T1000 (cell line): ENCODE data around the gene NOVA2.
"Not testable (repeated sequence)": the region's sequence is repeated elsewhere in the genome, so short reads cannot be mapped to it uniquely, and the experiment has no call there.

Source experiments
- DNase-seq: peaks from one replicate; lab custom pipeline; 2025; ENCODE audit warnings: mixed read lengths; lab: John Stamatoyannopoulos, UW

The NOVA2 gene

DNA sequence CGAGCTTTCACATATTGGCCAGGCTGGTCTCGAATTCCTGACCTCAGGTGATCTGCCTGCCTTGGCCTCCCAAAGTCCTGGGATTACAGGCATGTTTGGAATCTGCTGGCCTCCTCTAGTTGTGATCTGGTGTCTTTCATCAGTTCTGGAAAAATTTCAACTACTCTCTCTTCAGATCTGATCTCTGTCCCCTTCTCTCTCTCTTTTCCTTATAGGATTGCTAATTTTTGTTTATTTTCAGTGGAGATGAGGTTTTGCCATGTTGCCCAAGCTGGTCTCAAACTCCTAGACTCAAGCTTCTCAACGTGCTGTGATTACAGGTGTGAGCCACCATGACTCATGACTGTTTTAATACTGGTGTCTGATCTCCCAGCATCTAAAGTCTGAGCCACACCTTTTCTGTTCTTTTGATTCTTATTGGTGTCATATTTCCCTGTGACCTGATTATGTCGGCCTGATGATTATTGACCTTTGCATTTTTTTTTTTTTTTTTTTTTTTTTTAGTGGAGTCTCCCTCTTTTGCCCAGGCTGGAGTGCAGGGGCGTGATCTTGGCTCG lies 48.7 kb downstream of the NOVA2 start:
- no peak for DNase-seq

DNA sequence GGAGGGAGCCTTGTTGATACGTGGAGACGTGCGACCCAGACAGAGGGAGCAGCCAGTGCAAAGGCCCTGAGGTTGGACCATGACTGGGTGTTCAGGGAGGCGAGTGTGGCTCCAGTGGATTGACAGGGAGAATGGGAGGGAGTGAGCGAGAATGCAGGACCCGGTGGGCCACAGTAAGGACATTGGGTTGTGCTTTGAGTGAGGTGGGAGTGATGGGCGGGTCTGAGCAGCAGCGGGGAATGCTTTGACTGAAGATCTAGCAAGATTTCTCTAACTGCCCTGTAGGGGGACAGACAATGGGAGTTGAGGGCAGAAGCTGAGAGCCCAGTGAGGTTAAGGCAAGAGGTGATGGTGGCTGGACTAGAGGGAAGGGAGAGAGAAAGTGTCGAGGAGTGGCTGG lies 51.4 kb downstream of the NOVA2 start:
- DNase-seq: no peak

DNA sequence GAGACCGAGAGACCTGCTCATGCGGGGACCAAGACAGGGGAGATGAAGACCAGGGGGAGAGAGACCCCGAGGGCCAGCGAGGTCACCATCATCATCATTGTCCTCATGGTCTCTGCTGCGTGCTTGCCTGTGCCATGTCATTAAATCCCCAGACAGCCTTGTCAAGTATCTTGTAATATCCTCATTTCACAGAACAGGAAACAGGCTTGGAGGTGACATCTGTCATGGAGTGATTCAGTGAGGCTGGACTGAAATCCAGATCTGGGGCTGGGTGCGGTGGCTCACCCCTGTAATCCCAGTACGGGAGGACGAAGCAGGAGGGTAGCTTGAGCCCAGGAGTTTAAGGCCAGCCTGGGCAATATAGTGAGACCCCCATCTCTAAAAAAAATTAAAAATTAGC lies 53.2 kb downstream of the NOVA2 start:
- DNase-seq: no peak

DNA sequence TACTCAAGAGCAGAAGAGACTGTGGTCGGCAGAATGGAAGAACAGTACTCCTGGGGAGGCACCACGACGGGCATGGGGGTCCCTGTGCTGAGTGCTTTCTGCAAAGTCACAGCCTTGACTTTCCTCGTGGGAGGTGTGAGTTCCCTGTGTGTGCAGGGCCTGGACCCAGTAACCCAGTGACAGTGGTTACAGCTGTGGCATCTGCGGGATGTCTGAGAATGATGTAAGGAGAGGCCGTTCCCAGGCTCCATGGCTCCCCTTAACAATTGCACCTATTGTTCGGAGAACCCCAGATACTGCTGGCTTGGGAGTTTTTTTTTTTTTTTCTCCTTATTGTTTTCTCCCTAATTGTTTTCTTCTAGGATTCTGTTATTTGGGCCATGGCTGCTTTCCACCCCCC lies 54.0 kb downstream of the NOVA2 start:
- DNase-seq: no peak

DNA sequence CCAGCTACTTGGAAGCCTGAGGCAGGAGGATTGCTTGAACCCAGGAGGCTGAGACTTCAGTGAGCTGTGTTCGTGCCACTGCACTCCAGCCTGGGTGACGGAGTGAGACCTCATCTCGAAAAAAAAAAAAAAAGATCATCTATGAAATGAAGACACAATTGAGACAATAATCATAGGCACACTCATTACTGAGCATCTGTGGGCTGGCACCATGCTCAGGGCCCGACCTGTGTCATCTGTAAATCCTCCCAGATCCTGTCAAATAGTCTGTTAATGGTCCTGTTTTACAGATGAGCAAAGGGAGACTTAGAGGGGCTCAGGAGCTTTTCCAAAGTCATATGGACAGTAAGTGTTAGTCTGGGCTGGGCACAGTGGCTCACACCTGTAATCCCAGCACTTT lies 54.9 kb downstream of the NOVA2 start:
- DNase-seq: no peak

DNA sequence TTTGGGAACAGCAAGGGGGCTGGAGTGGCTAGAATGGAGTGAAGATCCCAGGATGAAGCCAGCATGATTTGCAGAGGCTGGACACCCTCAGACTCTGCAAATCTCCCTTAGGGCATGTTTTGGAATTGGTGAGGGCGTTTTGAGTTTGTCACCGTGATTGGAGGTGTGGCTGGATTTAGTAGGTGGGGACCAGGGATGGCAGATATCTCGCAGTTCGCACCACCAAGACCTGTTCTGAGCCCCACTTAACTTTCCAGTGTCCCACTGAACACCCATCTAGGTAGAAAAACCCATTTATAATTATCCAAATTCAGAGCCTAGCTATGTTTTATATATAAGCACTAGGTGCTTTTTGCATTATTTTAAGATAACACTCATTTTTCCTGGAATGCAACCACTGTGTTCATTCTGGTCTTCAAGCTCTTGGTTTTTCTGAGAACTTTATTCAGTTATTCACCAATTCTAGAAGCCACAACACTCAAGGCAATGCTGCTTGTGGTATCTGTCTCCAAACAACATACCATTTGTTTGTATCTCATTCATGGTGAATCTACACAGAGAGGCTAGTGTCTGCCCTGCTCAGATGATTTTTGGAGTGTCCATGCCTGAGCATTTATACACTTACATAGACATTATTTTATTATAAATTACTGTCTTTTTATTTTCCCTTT lies 56.1 kb downstream of the NOVA2 start:
- DNase-seq: no peak

DNA sequence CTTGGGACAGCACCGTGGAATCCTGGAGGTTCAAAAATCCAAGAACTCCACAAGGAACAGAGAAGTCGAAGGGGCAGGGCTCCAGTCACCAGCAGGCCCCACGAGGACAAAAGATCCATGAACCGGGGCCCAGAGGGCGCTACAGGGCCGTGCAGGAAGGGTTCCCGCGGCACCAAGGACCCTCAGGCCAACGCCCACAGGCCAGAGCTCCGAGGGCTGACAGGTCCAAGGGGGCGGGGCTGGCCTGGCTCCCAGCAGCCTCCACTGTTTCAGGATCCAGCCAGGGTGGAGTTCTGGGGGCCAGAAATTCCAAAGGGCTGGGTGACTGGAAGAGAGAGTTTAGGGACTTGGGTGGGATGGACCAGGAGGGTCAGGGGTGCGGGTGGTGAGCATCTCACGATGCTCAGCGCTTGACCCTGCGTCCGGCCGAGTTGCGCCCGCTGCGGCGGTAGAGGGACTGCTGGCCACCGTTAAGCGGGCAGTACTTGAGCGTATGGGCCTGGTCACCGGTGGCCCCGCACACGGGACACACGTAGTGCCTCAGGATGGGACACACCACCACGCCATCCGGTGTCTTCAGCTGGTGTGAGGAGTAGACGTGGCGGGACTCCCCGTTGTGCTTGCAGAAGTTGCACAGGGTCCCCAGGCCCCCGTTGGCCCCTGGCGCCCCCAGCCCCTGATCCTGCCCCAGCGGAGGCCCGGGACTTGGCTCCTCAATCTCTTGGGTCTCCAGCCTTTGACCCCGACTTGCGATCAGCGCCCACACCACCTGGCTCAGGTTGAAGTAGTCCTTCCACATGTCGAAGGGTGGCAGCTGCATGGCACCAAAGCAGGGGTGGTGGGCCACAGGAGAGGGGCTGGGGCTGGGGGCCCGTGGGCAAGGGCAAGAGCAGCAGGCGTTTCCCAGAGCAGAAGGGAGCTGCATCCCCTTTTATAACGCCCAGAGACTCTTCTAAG lies 59.5 kb downstream of the NOVA2 start, which contains the start of gene NANOS2:
TSS of gene NANOS2 (minus strand) at position 905 of the 957 bp plus-strand sequence. CDS start at position 820, 85 bp downstream.
- no peak for DNase-seq

DNA sequence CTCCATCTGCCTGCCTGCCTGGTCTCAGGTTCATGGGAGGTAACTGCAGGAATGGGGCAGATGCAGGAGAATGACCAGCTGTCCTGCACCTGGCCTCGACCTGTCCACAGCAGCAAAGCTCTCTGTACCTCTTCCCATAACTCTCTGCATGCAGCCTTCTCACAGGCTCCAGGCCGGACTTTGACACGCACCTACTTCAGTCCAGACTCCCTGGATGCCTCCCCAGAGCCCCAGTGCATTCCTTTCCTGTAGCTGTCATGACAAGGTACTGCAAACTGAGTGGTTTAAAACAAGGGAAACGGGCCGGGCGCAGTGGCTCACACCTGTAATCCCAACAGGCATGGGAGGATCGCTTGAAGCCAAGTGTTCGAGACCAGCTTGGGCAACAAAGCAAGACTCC lies 62.4 kb downstream of the NOVA2 start:
- no peak for DNase-seq

DNA sequence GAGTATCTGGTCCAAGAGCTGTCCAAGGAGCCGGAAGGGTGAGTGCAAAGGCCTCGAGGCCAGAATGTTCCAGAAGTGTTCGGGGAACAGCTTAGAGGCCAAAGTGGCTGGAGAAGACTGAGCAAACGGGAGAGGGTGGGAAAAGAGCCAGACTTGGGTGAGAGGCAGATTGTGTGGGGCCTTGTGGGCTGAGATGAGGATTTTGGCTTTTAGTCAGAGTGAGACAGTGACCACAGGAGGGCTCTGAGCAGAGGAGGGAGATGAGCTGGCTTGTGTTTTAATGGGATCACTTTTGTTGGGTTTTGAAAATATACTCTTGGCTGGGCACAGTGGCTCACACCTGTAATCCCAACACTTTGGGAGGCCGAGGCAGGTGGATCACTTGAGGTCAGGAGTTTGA lies 64.7 kb downstream of the NOVA2 start:
- DNase-seq: no peak

DNA sequence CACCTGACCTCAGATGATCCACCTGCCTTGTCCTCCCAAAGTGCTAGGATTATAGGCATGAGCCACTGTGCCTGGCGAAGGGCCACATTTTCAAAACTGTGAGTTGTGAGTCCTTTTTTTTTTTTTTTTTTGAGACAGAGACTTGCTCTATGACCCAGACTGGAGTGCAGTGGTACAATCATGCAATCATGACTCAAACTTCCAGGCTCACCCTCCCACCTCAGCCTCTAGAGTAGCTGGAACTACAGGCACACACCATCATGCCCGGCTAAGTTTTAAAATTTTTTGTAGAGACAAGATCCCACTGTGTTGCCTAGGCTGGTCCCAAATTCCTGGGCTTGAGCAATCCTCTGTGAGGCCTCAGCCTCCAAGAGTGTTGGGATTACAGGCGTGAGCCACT lies 67.4 kb downstream of the NOVA2 start:
- DNase-seq: no peak

DNA sequence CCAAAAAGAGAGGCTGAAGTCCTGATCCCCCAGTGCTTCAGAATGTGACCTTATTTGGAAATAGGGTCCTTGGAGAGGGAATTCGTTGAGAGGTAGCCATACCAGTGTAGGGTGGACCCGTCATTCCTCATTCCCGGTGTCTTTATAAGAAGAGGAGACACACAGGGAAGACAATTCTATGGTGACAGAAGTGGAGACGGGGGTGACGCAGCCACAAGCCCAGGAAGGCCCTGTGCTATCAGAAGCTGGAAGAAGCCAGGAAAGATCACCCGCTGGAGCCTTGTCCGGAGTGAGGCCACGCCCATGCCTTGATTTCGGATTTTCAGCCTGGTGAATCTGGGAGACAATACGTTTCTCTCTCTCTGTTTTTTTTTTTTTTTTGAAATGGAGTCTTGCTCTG lies 68.7 kb downstream of the NOVA2 start:
- no peak for DNase-seq

DNA sequence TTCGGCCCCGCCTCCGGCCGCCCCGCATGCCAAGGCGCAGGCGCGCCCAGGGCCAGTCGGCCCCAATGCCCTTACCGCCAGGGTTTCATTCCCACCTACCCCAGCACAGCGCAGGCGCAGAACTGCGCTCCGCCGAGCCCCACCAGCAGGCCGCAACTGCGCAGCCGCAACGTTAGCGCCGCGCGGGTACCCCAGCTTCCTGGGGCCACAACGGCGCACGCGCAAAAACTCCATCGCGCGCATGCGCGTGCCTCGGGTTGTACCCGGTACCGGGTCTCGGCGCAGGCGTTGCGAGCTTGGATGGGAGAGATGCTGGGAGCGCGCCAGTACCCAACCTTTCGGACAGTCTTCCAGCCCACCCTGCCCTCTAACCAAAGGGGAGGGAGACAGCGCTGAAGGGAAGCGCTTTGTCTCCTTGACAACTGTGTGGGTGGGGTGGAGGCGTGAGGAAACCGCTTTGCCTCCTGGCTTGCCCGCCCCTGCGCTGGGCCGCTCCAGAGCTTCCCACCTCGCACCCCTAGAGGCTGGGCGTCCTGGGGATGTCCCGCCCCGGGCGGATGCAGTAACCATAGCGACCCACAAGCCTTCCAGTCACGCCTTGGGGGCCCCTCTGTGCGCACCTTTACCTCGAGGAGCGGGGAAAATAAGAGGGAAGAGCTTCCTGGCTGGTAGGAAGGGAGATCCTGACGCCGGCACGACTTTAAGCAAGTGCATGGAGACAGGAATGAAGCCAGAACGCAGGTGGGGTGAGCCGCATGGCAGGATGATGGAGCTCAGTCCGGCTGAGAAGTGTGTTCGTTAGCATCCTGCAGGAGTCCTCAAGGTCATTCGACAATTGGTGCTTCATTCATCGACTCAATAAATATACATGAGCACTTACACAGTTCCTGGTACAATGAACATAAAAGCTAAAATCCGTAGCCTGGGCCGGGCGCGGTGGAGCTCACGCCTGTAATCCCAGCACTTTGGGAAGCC lies 70.7 kb downstream of the NOVA2 start:
- DNase-seq: peak; percentile 99

DNA sequence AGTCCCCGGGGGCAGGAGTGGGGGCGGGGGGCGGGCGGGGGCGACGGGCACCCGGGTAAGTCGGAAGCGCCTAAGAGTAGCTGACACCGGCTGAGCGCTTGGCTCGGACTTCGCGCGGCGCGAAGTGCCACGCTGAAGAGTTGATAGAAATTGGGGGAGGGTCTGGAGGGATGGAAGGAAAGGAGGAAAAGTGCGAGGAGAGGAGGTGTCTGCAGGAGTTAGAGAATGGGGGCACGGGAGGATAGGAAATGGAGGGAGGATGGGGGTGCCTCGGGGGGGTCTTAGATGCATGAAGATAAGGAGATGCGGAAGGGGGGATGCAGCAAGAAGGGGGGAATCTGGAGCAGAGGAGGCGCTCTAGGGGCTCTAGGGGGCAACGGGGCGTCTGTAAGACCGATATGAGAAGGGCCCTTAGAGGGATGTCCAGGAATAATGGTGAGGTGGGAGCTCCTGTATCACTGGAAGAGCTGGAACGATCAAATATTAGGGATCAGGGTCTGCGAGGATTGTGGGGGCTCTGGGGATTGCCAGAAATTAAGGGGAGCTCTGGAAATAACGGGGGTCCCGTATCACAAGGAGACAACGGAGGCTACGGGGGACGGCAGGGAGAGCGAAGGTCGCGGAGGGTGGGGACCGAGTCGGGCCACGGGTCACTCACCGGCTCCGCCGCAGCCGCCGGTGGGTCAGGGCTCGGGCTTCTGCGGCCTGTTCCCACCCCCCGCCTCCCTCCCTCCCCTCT lies 71.6 kb downstream of the NOVA2 start, which contains the start of gene MYPOP:
TSS of gene MYPOP (minus strand) at position 702 of the 739 bp plus-strand sequence. CDS start 840 bp downstream, outside the sequence.
- no peak for DNase-seq

DNA sequence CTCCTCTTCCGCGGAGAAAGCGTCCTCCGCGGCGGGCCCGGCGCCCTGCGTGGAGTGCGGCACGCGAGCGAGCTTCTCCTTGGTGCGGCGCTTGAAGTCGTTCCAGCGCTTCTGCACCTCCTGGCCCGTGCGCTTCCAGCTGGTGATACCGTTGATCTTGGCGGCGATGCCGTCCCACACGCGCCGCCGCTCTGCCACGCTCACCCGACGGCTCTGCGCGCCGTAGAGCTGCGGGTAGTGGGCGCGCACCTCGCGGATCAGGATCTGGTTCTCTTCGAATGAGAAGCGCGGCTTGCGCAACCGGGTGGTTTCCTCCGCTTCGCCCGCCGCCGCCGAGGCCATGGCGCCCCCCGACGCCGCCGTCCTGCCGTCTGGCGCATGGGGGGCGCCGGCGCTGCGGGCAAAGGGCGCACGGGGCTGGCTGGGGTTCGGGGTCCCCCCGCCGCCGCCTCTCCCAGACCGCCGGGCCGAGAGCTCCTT lies 72.2 kb downstream of the NOVA2 start:
- DNase-seq: no peak

DNA sequence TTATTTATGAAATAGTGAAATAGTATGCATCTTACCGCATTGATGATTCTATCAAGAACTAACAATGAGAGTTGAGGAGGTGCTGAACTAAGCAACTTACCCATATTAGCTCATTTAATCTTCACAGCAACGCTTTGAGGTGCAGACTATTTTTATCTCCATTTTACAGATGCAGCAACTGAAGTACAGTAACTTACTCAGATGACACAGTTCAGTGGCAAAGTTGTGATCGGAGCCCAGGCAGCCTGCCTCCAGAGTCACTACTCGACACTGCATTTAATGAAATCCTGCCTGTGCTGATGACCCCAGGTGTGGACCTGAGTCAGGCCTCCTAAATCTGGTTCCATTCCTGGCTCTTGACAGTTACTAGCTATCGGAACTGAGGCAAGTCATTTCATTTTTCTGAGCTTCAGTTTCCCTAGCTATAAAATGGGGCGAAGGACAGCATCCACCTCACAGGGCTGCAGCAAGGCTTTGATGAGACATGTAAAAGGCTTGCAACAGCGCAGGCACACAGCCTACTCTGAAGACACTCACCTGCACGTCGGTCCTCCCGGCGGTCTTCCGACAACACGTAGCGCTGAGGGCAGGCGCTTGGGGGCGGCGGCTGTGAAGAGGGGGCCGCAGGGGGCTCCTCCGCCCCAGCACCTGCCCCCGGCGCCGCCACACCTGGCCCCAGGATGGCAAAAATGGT lies 72.8 kb downstream of the NOVA2 start:
- no peak for DNase-seq

DNA sequence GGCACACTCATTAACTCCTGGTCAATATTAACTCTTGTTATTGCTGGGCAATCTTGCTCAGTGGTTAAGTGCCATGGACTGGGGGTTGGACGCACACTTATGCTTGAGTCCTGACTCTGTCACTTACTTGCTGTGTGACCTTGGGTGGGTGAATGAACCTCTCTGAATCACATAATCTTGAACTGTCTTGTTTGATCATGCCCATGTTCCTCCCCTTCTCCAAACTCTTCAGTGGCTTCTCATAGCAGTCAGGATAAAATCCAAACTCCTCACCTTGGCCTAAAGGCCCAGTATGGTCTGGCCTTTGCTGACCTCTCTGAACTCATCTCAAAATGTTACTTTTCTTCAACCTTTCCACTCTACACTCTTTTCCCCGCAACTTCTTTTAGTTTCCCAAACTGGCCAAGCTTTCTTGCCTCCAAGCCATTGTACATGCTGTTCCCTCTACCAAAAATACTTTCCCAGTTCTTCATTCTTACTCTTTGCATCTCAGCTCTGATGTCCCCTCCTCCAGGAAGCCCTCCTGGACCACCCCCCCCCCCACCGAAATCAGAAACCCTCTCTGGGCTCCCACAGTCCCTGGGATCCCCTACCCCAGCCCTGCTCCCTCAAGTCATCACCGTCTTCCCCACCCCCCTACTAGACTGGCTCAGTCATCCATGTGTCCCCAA lies 73.6 kb downstream of the NOVA2 start:
- no peak for DNase-seq

DNA sequence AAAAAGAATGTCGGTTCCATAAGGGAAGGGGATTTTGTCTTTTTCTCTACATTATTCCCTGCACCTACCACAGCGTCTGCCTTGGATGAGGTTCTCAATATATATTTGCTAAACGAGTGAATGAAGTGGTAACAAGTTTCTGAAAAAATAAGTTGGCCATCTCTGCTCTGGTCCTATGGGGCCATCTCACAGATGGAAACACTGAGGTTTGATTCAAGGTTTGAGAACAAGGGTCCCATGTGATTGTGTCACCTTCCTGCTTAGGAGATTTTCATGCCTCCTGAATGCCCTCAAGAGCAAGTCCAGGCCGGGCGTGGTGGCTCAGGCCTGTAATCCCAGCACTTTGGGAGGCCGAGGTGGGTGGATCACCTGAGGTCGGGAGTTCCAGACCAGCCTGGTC lies 74.4 kb downstream of the NOVA2 start:
- DNase-seq: no peak

DNA sequence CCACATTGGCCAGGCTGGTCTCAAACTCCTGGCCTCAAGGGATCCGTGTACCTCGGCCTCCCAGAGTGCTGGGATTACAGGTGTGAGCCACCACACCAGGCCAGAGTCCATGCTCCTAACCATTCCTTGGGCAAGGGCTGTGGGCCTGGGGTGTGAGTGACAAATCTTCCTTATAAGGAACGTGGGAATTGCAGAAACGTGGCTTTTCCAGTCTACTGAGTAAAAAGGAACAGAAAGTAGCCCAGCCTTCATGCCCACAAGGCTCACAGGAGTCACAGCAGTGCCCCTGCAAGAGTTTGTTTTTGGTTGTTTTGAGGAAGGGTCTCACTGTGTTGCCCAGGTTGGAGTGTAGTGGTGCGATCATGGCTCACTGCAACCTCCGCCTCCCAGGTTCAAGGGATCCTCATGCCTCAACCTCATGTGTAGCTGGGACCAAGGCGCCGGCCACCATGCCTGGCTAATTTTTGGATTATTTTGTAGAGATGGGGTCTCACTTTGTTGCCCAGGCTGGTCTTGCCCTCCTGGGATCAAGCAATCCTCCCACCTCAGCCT lies 76.3 kb downstream of the NOVA2 start:
- DNase-seq: no peak

DNA sequence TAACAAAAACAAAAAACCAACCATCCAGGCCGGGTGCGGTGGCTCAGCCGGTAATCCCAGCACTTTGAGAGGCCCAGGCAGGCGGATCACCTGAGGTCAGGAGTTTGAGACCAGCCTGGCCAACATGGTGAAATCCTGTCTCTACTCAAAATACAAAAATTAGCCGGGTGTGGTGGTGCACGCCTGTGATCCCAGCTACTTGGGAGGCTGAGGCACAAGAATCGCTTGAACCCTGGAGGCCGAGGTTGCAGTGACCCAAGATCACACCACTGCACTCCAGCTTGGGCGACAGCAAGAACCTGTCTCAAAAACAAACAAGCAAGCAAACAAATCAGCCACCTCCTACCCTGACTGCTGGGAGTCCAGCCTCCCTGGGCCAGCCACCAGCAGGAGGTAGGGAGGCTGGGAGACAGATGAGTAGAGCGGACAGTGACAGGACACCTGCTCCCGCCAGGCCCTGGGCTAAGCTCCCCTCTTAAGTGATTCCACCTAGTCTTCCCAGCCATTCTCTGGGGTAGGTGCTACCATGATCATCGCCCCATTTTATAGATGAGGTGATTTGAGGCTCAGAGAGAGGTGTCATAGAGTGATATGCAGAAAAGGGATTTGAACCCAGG lies 77.6 kb downstream of the NOVA2 start:
- DNase-seq: not testable (repeated sequence)
